Trophoblast cell (in vitro differentiated cells and primary cell): ENCODE data around the gene TNNC1.
A peak's percentile ranks its signal among the peaks of the same experiment; 100 is the strongest.

Source experiments
- DNase-seq, 2 donors: peaks; one replicate each; pipeline ENCODE4 v3.0.0-alpha.2; 2016
- H2AFZ ChIP-seq: 2 replicates; pipeline ENCODE4 v1.6.1; 2013; ENCODE audit warnings: low read length, moderate library complexity, mild to moderate bottlenecking; ENCODE audit not compliant: insufficient read depth, poor library complexity
- H2AK5ac ChIP-seq: 2 replicates; pipeline ENCODE4 v1.6.1; 2013; ENCODE audit warnings: mild to moderate bottlenecking, low read length
- H2BK120ac ChIP-seq: 2 replicates; pipeline ENCODE4 v1.6.1; 2013; ENCODE audit warnings: low read length, mild to moderate bottlenecking, moderate library complexity; ENCODE audit not compliant: insufficient read depth, poor library complexity
- H2BK12ac ChIP-seq: 2 replicates; pipeline ENCODE4 v1.6.1; 2013; ENCODE audit warnings: mild to moderate bottlenecking, low read length, moderate library complexity
- H2BK5ac ChIP-seq: 2 replicates; pipeline ENCODE4 v1.6.1; 2013; ENCODE audit warnings: low read length, low read depth, moderate library complexity, mild to moderate bottlenecking; ENCODE audit not compliant: poor library complexity
- H3K14ac ChIP-seq: 2 replicates; pipeline ENCODE4 v1.6.1; 2013; ENCODE audit warnings: mild to moderate bottlenecking, low read length
- H3K18ac ChIP-seq: 2 replicates; pipeline ENCODE4 v1.6.1; 2013; ENCODE audit warnings: mild to moderate bottlenecking, low read length
- H3K23ac ChIP-seq: 2 replicates; pipeline ENCODE4 v1.6.1; 2013; ENCODE audit warnings: low read length
- H3K27ac ChIP-seq: 2 replicates; pipeline ENCODE4 v1.5.1; 2013; ENCODE audit warnings: low read depth, mild to moderate bottlenecking, inconsistent platforms, low read length, moderate library complexity
- H3K27me3 ChIP-seq: 2 replicates; pipeline ENCODE4 v1.6.1; 2013; ENCODE audit warnings: inconsistent platforms, mild to moderate bottlenecking, low read length, moderate library complexity; ENCODE audit not compliant: insufficient read depth
- H3K36me3 ChIP-seq, 2 experiments: 1 replicate in 1 of 2; 2 replicates in 1 of 2; pipeline ENCODE4 v1.6.1; 2013; ENCODE audit warnings: low read length in 2 of 2, mild to moderate bottlenecking in 2 of 2, moderate library complexity in 1 of 2; ENCODE audit not compliant: insufficient read depth in 2 of 2, control insufficient read depth in 1 of 2
- H3K4ac ChIP-seq: 2 replicates; pipeline ENCODE4 v1.6.1; 2013; ENCODE audit warnings: low read depth, mild to moderate bottlenecking, low read length, moderate library complexity
- H3K4me1 ChIP-seq, 2 experiments: 1 replicate in 1 of 2; 2 replicates in 1 of 2; pipeline ENCODE4 v1.6.1; 2013; ENCODE audit warnings: low read length in 2 of 2, mild to moderate bottlenecking in 2 of 2, moderate library complexity in 1 of 2; ENCODE audit not compliant: insufficient read depth in 2 of 2, control insufficient read depth in 1 of 2
- H3K4me2 ChIP-seq: 2 replicates; pipeline ENCODE4 v1.6.1; 2013; ENCODE audit warnings: inconsistent platforms, mild to moderate bottlenecking, low read length, moderate library complexity
- H3K4me3 ChIP-seq: 2 replicates; pipeline ENCODE4 v1.5.1; 2013; ENCODE audit warnings: mild to moderate bottlenecking, low read depth, low read length, inconsistent platforms
- H3K79me1 ChIP-seq: one replicate; pipeline ENCODE4 v1.6.1; 2013; ENCODE audit warnings: low read length
- H3K79me2 ChIP-seq: 2 replicates; pipeline ENCODE4 v1.6.1; 2013; ENCODE audit warnings: low read length, mild to moderate bottlenecking; ENCODE audit not compliant: control insufficient read depth, insufficient read depth, poor library complexity
- H3K9ac ChIP-seq: 2 replicates; pipeline ENCODE4 v1.6.1; 2013; ENCODE audit warnings: mild to moderate bottlenecking, low read length
- H3K9me3 ChIP-seq: 2 replicates; pipeline ENCODE4 v1.6.1; 2013; ENCODE audit warnings: low read depth, mild to moderate bottlenecking, control low read depth, inconsistent platforms, low read length; ENCODE audit not compliant: insufficient read depth
- H4K12ac ChIP-seq: 2 replicates; pipeline ENCODE4 v1.6.1; 2013; ENCODE audit warnings: low read depth, mild to moderate bottlenecking, low read length, moderate library complexity
- H4K8ac ChIP-seq: 2 replicates; pipeline ENCODE4 v1.6.1; 2013; ENCODE audit warnings: low read depth, mild to moderate bottlenecking, low read length, moderate library complexity
- H4K91ac ChIP-seq: one replicate; pipeline ENCODE4 v1.6.1; 2013; ENCODE audit warnings: low read depth, mild to moderate bottlenecking, low read length, moderate library complexity
- WGBS: extraction: QIAGEN DNeasy Blood & Tissue Kit; methylation state at CpG from one replicate; pipeline ENCODE4 v1.1.7; 2013; ENCODE audit warnings: missing lambda C conversion rate; ENCODE audit not compliant: insufficient read length, insufficient coverage; ENCODE audit errors: extremely low coverage; 5-methylcytosine and 5-hydroxymethylcytosine counted together

The TNNC1 gene

GRCh38 chr3:52402706-52403270 is 51.1 kb downstream of the TNNC1 start:
- H3K14ac ChIP-seq = no peak overlapping the region
- H3K4me1 ChIP-seq = peaks cover 5% of the 10 kb centered on the region in 2 experiments
- H4K91ac ChIP-seq = no peak overlapping the region
- no peak overlapping the region for H3K27ac ChIP-seq
- H2BK5ac ChIP-seq = no peak overlapping the region
- no peak overlapping the region for H3K18ac ChIP-seq
- no peaks in the 10 kb centered on the region for H3K27me3 ChIP-seq
- WGBS = no CpG with 5 or more reads among the region's 11 CpGs
- H3K9ac ChIP-seq = no peak overlapping the region
- peaks cover 75 to 76% of the 10 kb centered on the region in 2 experiments for H3K36me3 ChIP-seq
- H3K79me1 ChIP-seq = no peaks in the 10 kb centered on the region
- no peak overlapping the region for H2BK120ac ChIP-seq
- DNase-seq = no peak
- H3K23ac ChIP-seq = no peak overlapping the region
- no peak overlapping the region for H4K8ac ChIP-seq
- H3K4ac ChIP-seq = no peak overlapping the region
- H3K4me2 ChIP-seq = no peak overlapping the region
- H3K79me2 ChIP-seq = no peaks in the 10 kb centered on the region
- H2AFZ ChIP-seq = no peak overlapping the region
- H3K4me3 ChIP-seq = no peak overlapping the region
- H2AK5ac ChIP-seq = no peak overlapping the region
- H2BK12ac ChIP-seq = no peak overlapping the region
- no peak overlapping the region for H4K12ac ChIP-seq
- peaks cover 4% of the 10 kb centered on the region for H3K9me3 ChIP-seq

DNA sequence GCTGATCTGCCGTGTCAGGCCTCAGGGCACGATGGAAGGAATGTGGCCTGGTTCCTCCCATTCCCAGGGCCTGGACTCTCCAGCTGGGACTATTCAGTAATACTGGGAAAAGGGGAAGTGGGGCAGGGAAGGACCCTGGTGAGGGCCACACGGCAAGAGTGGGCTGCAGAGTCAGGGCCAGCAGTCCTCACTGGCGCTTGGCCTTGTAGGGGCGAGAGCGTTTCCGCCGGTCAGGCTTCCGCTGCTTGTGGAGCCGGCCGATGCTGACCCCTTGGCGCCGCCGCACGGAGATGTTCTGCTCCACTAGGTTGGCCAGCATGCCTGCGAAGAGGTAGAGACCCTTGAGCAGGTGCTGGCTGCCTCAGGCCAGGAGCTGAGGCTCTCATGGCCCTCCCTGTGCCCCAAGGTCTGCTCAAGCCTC is 51.7 kb downstream of the TNNC1 start:
- H4K8ac ChIP-seq = no peak overlapping the region
- H2BK12ac ChIP-seq = no peak overlapping the region
- H3K14ac ChIP-seq = no peak overlapping the region
- H3K79me1 ChIP-seq = no peaks in the 10 kb centered on the region
- no peak overlapping the region for H3K4ac ChIP-seq
- no peak overlapping the region for H3K9ac ChIP-seq
- H2BK5ac ChIP-seq = no peak overlapping the region
- no peak overlapping the region for H4K91ac ChIP-seq
- H3K79me2 ChIP-seq = no peaks in the 10 kb centered on the region
- H2BK120ac ChIP-seq = no peak overlapping the region
- H3K9me3 ChIP-seq = peaks cover 4% of the 10 kb centered on the region
- H3K18ac ChIP-seq = no peak overlapping the region
- H3K4me2 ChIP-seq = no peak overlapping the region
- H3K36me3 ChIP-seq = peaks cover 69 to 70% of the 10 kb centered on the region in 2 experiments
- no peak overlapping the region for H2AFZ ChIP-seq
- H3K4me1 ChIP-seq = peaks cover 5% of the 10 kb centered on the region in 2 experiments
- H2AK5ac ChIP-seq = no peak overlapping the region
- no peak overlapping the region for H3K27ac ChIP-seq
- WGBS = no CpG with 5 or more reads among the region's 16 CpGs
- H3K23ac ChIP-seq = no peak overlapping the region
- DNase-seq = peak; percentile 12 to 29
- H3K4me3 ChIP-seq = no peak overlapping the region
- H4K12ac ChIP-seq = no peak overlapping the region
- H3K27me3 ChIP-seq = no peaks in the 10 kb centered on the region

DNA sequence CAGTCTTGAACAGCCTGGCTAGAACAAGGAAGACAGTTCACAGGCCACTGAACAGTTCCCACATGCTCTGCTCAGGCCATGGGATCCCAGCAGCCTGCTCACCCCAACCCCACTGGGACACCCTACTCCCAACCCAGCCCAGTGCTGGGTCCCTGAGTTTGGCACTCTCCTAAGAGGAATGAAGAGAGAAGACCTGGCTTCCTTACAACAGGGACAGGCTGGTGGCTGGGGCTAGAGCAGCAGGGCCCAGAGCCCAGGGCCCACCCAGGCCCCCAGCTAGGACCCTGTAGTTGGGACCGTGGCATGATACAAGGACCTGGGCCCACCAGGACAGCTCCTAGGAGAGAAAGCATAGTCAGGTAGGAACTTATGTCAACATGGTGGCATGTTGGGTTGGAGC is 52.3 kb downstream of the TNNC1 start:
- H3K18ac ChIP-seq = no peak overlapping the region
- no peak overlapping the region for H3K4me2 ChIP-seq
- H4K91ac ChIP-seq = no peak overlapping the region
- H3K14ac ChIP-seq = no peak overlapping the region
- H3K27me3 ChIP-seq = no peaks in the 10 kb centered on the region
- H3K4ac ChIP-seq = no peak overlapping the region
- no peak overlapping the region for H2AK5ac ChIP-seq
- no peak overlapping the region for H3K23ac ChIP-seq
- WGBS = no CpG with 5 or more reads among the region's 1 CpG
- H3K4me1 ChIP-seq = peaks cover 5% of the 10 kb centered on the region in 2 experiments
- H2AFZ ChIP-seq = no peak overlapping the region
- H4K8ac ChIP-seq = no peak overlapping the region
- no peaks in the 10 kb centered on the region for H3K79me1 ChIP-seq
- H2BK5ac ChIP-seq = no peak overlapping the region
- no peak overlapping the region for H2BK120ac ChIP-seq
- H3K4me3 ChIP-seq = no peak overlapping the region
- no peak overlapping the region for H2BK12ac ChIP-seq
- no peak overlapping the region for H3K27ac ChIP-seq
- no peaks in the 10 kb centered on the region for H3K79me2 ChIP-seq
- no peak overlapping the region for H3K9ac ChIP-seq
- H4K12ac ChIP-seq = no peak overlapping the region
- peaks cover 63 to 64% of the 10 kb centered on the region in 2 experiments for H3K36me3 ChIP-seq
- no peak for DNase-seq
- peaks cover 4% of the 10 kb centered on the region for H3K9me3 ChIP-seq
